Activated CD8-positive, alpha-beta memory T cell treated with anti-CD3 and anti-CD28 coated beads, Interleukin-2, amount 50 U/mL, for 1 hour (primary cell): ENCODE measurements around the gene CEP95.
"Not testable (repeated sequence)": the region's sequence is repeated elsewhere in the genome, so short reads cannot be mapped to it uniquely, and the experiment has no call there.

ENCODE experiments used
- DNase-seq: peaks from one replicate; pipeline ENCODE4 v3.0.0-alpha.2; 2020; ENCODE audit errors: extremely low read depth

CEP95 gene, protein sequence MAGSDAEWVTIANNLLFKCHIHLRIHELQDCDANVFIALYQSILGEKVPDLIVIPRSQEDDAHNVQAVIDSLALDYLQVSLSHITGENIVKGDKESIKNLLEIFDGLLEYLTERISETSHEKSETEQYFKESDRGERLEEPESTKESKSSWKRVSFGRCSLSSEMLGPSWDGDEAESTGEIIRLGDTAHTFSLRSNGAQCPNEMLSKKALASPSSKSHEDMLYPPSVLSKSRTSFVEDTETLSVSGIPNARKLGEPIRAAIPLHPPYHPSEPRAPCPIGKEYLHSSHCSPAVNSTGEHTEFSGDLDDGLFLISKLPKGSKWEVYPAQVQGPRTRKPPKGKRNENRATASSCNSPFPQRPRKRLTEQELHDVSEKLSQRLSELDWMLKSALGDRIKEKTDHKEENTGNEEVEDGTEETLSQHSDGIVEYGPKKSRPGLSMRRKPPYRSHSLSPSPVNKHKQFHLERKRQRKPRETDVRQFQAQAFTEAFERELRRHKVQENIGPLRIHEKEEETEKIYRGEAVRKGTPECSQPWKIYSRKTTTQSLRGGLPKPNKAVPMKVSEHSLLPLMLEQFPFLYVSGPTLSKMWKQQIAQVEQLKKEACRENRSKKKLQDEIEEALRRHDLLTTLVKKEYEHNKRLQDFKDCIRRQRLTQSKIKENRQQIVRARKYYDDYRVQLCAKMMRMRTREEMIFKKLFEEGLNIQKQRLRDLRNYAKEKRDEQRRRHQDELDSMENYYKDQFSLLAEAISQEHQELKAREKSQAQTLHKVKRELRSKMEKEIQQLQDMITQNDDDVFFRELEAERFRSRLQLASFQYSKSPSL

DNA sequence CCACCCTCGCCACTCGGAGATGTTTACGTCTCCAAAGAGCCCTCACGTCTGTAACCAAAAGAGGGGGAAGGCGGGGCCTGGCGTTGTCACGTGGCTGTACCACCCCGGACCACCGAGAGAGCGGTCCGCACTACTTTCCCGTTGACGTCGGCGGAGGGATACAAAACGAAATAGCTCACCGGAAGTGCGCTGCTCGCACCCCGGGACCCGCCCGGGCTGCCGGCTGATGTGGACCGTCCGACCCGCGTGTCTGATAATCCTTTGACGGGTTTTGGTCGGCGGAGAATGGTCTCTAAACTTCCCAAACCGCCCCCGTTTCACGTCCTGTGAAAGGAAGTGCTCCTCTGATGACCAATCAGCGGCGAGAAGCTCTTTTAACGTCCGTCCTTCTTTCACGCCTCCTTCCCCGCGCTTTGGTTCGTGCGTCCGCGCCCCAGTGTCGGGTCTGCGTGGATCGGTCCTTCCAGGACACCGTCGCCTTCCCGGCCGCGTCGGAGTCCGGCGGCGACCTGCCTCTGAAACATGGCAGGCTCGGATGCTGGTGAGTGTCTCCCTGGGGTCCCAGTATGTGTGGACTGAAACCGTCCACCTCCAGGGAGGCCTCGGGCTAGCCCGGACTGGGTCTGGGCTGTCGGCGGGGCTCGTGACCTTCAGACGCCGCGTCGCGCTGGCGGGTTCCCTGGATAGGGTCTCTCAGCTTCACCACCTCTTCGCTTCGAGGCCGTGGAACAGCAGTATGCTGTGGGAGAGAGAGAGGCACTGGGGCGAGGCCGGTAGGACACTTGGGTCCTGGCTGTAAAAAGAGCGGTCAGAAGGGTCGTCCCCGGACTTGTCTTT lies at the start of gene CEP95:
TSS of gene CEP95 (plus strand) at position 402 of the 837 bp plus-strand sequence. CDS start at position 523, 121 bp downstream.
- peak; percentile 94 for DNase-seq

DNA sequence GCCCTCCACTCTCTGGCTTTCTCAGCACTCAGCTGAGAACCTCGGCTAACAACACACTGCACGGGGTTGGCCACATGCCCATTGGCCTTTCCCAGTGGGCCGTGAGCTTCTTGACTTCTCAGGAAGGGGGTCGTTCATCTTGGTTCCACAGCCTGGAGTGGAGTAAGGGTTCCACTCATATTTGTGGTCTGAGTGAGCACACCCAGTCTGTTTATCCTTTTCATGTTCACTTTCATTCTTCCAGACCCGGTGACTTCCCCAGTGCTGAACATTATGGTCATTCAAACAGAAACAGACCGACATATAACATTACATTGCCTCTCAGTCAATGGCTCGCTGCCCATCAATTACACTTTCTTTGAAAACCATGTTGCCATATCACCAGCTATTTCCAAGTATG lies 49.6 kb upstream of the CEP95 start:
- no peak for DNase-seq

DNA sequence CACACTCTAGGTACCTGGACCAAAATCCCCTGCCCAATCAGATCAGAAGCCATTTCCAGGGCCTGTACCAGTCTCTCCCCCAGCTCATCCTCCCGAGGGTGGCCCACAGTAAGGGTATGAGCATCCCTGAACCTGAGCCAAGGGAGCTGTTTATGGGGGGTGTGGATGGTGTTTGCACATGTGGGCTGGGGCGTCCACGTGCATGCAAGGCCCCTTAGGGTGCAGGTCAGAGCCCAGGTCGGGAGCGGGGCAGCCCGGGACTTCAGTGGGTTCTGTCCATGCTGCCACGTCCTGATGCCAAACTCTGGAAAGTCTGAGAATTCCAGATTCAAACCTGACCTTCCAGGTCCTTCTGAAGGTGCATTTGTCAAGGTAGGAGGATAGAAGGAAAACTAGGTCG lies 48.0 kb upstream of the CEP95 start:
- DNase-seq, result no peak

DNA sequence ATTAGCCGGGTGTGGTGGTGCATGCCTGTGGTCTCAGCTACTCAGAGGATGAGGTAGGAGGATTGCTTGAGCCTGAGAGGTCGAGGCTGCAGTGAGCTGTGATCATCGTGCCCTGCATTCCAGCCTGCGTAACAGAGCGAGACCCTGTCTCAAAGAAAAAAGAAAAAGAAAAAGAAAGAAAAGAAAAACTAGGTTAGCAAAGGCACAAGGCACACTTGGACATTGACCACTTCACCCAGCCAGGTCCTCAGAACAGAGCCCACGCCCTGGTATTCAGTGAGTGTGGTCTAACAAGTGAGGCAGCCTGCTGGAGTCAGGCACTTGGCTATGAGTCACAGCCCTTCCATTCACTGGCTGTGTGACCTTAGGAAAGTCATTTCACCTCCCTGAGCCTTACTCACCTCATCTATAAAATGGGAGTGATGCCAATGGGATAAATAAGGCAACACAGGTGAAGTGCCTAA lies 47.5 kb upstream of the CEP95 start:
- no peak for DNase-seq

DNA sequence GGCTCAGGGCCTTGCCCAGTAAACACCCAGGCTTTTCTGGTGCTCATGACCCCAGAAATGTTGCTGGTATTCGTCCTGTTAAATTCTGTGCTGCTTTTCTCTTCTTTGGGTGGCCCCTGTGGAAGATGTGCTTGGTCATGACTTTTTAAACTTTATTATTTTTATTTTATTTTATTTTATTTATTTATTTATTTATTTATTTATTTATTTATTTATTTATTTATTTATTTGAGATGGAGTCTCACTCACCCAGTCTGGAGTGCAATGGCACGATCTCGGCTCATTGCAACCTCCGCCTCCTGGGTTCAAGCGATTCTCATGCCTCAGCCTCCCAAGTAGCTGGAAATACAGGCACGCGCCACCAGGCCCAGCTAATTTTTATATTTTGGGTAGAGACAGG lies 47.0 kb upstream of the CEP95 start:
- DNase-seq, result not testable (repeated sequence)

DNA sequence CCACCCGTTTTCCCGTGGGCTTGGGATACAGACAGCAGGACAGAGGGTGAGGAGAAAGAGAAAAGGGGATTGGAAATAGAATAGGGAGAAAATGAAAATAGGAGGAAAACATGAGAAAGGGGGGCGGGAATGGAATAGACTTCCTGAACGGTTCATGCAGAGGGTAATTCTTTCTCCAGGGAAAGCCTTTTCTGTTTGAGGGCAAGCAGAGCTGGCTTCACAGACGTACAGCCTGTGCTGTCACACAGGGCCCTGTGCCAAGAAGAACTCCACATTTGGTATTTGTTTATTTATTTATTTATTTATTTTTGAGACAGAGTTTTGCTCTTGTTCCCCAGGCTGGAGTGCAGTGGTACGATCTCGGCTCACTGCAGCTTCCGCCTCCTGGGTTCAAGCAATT lies 45.8 kb upstream of the CEP95 start:
- no peak for DNase-seq

DNA sequence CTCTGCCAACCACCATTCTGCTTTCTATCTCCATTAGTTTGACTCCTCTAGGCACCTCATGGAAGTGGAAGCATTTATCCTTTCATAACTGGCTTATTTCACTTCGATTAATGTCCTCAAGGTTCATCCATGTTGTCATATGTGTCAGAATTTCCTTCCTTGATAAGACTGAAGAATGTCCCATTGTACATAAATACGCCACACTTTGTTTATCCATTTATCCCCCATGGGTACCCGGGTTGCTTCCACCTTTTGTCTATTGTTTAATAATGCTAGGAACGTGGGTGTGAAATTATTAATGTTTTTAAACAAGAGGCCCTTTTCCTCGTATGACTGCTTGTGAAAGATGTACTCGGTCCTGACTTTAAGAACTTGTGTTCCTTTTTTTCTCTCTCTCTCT lies 45.0 kb upstream of the CEP95 start:
- DNase-seq, result no peak

DNA sequence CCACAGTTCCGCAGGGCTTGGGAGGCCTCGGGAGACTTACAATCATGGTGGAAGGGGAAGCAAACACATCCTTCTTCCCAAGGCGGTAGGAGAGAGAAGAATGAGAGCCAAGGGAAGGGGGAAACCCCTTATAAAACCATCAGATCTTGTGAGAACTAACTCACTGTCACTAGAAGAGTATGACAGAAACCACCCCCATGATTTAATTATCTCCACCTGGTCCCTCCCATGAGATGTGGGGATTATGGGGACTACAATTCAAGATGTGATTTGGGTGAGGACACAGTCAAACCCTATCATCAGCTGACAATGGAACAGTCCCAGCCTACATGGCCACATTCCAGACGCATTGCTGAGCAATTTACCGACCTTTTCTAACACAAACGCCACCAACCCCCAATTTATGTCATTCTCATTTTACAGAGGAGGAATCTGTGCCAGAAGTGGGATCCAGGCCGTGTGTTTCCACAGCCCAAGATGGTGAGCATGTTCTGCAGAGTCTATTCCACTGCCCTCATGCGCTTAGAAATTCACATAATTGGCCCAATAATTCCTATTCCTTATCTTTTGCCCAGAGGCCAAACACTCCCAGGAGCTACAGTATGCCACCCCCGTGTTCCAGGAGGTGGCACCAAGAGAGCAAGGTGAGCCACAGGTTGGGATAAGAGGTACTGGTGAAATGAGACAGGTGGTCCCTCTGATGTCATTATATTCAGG lies 40.6 kb upstream of the CEP95 start:
- no peak for DNase-seq

DNA sequence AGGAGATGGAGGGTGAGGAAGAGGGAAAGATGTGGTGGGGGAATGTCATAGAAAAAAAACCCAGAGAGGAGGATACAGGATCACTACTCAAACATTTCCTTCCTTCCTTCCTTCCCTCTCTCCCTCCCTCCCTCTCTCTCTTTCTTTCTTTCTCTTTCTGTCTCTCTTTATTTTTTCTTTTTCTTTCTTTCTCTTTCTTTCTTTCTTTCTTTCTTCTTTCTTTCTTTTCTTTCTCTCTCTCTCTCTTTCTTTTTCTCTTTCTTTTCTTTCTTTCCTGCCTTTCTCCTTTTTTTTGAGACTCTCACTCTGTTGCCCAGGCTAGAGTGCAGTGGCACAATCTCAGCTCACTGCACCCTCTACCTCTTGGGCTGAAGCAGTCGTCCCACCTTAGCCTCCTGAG lies 39.9 kb upstream of the CEP95 start:
- DNase-seq, result not testable (repeated sequence)

DNA sequence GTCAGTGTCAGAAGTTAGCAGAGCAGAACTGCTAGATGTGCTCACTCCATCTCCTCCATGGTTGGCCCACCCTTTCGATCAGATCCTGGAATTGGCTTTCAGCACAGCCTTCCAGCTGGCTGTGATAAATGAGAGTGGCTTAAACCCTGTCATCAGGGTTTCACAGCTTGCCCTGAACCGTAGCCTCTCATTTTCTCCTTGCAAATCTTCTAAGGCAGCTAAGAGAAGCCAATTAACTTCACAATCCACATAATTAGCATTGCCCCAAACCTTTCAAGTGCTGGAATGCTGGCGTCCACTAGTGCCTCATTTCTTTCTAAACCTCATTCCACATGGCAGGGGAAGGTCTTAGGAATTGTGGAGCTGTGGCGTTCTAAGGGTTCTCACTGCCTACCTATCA lies 36.2 kb upstream of the CEP95 start:
- DNase-seq, result no peak

DNA sequence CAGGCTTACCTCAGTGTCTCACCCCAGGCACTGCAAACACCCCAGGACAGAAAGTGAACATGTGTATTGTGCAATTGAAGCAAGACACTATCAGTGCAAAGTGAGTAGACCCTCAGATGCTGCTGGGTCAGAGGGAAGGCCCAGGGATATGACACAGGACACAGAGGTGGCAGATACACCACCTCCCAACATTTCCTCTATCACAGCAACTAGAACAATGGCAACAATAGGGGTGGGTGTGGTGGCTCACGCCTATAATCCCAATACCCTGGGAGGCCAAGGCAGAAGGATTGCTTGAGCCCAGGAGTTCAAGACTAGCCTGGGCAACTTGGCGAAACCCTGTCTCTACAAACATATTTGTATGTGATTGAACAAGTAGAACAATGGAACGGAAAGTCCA lies 35.3 kb upstream of the CEP95 start:
- DNase-seq, result no peak

DNA sequence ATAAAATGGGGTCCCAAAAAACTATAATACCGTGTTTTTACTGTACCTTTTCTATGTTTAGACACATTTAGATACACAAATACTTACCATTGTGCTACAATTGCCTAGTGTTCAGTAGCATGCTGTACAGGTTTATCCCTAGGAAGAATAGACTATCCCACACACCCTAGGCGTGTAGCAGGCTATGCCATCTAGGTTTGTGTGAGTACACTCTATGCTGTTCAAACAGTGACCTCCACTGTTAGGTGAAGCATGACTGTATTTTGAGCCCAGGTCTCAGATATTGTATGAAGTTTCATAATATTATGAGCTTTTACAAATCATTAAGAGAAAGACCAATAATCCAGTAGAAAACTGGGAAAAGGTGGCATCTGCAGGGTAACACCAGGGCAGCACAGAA lies 34.2 kb upstream of the CEP95 start:
- no peak for DNase-seq

DNA sequence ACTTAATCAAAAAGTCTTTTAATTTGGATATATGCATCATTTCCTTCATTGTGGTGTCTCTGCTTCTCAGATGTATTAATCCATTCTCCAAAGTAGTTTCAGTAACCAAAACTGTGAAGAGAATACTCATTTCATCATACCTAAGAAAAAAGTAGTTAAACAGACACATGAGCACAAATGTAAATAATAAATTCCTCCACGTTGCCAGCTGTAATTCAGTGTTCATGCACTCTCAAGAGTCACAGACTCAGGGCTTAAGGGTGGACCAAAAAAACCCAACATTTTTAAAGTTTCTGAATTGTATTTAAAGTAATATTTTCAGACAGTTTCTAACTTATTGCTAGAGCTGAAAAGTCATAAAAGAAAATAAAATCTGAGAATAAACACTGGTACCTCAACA lies 28.9 kb upstream of the CEP95 start:
- DNase-seq, result no peak

DNA sequence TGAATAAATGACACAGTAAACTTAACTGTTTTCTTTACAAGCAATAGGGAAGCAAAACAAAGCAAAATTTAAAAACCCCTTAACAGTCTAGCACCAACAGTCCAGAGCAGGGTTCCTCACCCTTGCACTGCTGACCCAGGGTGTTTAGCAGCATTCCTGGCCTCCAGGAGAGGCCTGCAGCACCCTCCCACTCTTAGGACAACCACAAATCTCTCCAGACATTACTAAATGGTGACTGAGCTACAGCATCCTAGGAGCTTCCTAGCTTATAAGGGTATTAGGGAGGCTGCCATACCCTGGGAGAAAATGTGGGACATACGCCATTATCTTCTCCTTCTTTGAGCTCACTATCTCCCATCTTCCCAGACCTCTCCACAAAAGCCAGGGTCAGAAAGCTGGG lies 25.8 kb upstream of the CEP95 start:
- no peak for DNase-seq

DNA sequence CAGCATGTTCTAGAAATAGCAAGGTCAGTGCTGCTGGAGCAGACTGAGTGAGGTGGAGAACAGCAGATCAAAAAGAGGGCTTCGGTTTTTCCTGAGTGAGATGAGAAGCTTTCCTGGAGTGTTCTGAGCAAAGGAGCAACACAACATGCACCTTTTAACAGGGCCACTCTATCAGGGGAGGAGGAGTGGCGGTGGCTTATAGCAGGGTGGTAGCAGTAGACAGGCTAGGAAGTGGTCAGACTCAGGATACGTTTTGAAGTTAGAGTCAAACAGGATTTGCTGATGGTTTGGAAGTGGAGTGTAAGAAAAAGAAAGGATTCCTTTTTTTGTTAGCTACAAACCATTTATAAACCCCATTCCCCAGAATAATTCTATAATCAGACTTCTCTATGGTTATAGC lies 22.4 kb upstream of the CEP95 start:
- no peak for DNase-seq

DNA sequence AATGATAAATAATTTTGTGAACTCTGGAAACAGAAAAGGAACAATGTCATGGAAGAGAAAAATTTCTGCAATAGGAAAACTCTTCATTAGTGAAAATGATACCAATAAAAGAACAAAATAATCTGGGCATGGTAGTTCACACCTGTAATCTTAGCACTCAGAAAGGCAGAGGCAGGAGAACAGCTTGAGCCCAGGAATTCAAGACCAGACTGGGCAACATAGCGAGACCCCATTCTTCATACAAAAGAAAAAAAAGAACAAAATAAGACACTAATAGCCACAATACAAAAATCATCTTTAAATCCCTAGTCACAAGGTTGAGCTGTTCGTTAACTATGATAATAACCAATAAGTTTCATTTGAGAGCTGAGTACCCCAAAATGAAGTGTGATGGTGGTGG lies 18.5 kb upstream of the CEP95 start:
- DNase-seq, result no peak

DNA sequence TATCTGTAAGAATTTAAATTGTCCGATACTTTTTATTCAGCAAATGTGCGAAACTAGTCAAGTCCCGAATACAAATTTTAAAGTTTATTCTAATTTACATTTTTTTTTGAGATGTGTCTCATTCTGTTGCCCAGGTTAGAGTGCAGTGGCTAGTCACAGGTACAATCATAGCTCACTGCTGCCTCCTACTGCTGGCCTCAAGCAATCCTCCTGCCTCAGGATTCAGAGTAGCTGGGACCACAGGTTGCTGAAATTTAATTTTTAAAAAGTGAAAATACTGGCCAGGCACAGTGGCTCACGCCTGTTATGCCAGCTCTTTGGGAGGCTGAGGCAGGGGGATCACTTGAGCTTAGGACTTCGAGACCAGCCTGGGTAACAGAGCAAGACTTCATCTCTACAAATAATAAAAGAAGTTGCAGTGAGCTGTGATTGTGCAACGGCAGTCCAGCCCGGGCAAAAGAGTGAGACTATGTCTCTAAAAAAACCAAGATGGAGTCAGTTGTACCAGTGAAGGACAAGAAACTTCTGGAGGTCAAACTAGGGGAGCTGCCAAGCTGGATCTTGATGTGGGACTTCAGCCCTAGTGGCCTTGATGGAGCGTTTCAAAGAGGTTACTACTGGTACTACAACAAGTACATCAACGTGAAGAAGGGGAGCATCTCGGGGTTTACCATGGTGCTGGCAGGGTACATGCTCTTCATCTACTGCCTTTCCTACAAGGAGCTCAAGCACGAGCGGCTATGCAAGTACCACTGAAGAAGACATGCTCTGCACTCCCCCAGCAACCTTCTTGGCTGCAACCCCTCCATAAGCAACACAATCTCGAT lies 15.5 kb upstream of the CEP95 start:
- DNase-seq, result no peak

DNA sequence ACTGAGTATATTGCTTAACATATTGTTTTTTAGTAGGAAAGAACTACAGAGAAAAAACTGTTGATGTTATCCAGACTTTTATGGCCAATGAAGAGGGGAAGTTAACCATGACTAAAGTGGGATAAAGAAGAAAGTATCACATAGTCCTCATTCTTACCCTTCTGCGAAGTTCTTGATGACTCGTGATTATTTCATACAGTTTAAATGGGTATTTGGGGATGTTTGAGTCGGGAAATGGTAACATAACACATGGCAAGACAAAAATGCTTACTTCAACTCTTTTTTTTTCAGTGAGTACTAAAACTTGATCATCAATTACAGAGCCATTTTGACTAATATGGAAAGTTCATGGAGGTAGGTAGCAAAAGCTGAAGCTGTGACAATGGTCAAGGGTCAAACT lies 14.8 kb upstream of the CEP95 start:
- DNase-seq, result no peak

DNA sequence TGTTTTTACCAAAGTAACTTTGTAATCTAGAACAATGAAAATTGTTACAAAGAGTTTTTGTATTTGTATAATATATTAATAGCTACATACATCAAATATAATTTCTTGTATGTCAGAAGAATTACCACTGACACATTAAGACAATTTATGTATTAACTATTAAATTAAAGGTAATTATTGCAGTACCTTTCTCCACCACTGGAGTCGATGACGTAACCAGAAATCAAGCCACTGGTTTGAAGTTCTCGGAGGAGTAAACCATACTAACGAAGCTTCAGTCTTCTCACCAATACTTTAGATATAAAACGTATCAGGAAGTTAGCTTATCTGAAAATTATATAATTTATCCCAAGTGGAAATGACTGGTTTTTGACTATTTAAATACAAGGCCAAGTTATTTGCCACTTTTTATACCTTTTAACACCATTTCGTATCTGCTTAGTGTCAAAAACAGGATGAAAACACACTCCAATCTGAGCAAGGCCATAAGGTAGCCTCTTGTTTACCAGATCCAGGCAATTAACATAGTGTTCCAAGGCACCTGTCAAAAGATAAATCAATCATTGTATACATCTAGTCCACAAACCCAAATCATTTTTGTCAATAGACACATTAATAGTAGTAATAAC lies 14.2 kb upstream of the CEP95 start:
- DNase-seq, result no peak

DNA sequence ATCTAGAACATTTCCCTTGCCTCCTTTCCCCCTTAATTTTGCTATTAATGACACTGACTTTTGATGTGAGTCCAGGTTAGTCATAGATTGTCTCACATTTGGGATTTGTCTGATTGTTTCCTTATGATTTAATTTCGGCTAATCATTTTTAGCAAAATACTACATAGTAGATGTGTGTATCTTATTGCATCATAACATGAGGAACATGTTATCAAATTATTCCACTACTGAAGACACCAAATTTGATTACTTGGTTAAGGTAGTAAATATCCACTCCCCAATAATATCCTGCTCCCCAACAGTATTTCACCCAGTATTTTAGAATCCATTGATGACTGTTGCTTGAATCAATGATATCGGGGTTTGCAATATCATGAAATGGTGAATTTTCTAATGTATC lies 12.7 kb upstream of the CEP95 start:
- no peak for DNase-seq
